Brain microvascular endothelial cell (primary cell): ENCODE data around the gene PCDHGA8.

Experiments used
- DNase-seq: peaks from one replicate; pipeline ENCODE4 v3.0.0-alpha.2; 2020
- H3K27ac ChIP-seq: fragments of 250-450 bp; sonication (Bioruptor Pico); 2 replicates; pipeline ENCODE4 v1.5.1; 2020; ENCODE audit warnings: mild to moderate bottlenecking, moderate library complexity
- H3K27me3 ChIP-seq: fragments of 250-450 bp; sonication (Bioruptor Pico); replicated peaks from 2 replicates; pipeline ENCODE4 v1.5.1; 2020; ENCODE audit warnings: mild to moderate bottlenecking
- H3K36me3 ChIP-seq: fragments of 250-450 bp; sonication (Bioruptor Pico); replicated peaks from 2 replicates; pipeline ENCODE4 v1.5.1; 2020; ENCODE audit warnings: mild to moderate bottlenecking
- H3K4me3 ChIP-seq: 2 replicates; pipeline ENCODE4 v1.5.1; 2011; ENCODE audit warnings: low read depth, mild to moderate bottlenecking, control low read depth, low read length, moderate library complexity
- CTCF ChIP-seq: IDR thresholded peaks from 2 replicates; pipeline ENCODE4 v1.5.1; 2011; ENCODE audit warnings: low read depth, mild to moderate bottlenecking, moderate library complexity, low read length, control low read depth, inconsistent platforms; ENCODE audit errors: missing control alignments
- in situ Hi-C: cut with HindIII; loops from 2 replicates; pipeline ENCODE4 v1.10.0; 2017; ENCODE audit warnings: low sequenced_read_pairs, low pct_ligation_motif_present

Gene PCDHGA8

GRCh38 chr5:141439411-141440141 is 47.1 kb downstream of the PCDHGA8 start:
- Histone ChIP-seq H3K27ac (no peak overlapping the region), H3K36me3 (no peaks in the 10 kb centered on the region), H3K4me3 (no peak overlapping the region), H3K27me3 (no peaks in the 10 kb centered on the region)
- no peak for TF ChIP-seq CTCF
- no peak for DNase-seq
- in situ Hi-C loops: no loop called here

GRCh38 chr5:141440341-141440740 is 47.9 kb downstream of the PCDHGA8 start:
- H3K36me3 ChIP-seq: no peaks in the 10 kb centered on the region
- in situ Hi-C loops: no loop called here
- H3K27me3 ChIP-seq: no peaks in the 10 kb centered on the region
- DNase-seq: no peak
- H3K4me3 ChIP-seq: no peak overlapping the region
- no peak overlapping the region for H3K27ac ChIP-seq
- TF ChIP-seq CTCF: no peak

- Histone ChIP-seq H3K36me3 (no peaks in the 10 kb centered on the region), H3K27me3 (no peaks in the 10 kb centered on the region), H3K4me3 (no peak overlapping the region), H3K27ac (no peak overlapping the region)
- TF ChIP-seq CTCF: no peak
- in situ Hi-C loops: no loop called here
- DNase-seq: no peak
Observed at GRCh38 chr5:141441571-141442170, 49.2 kb downstream of the PCDHGA8 start.
